ENCODE data around the gene CCDC136.

- TF ChIP-seq CTCF (conservative IDR thresholded peaks at IDR 0.05): no peak
- TF ChIP-seq ZFX (IDR thresholded peaks at IDR 0.05): no peak
Observed at GRCh38 chr7:128847721-128848211, 56.0 kb downstream of the CCDC136 start.
